GM10266 (cell line): ENCODE results near the gene PATE1.

Experiments
- DNase-seq: peaks from one replicate; pipeline ENCODE4 v3.0.0; 2012; ENCODE audit errors: extremely low spot score
- CTCF ChIP-seq: IDR thresholded peaks from 2 replicates; pipeline ENCODE4 v1.5.1; 2012; ENCODE audit warnings: mild to moderate bottlenecking, low read depth; ENCODE audit not compliant: control insufficient read depth, insufficient read depth; ENCODE audit errors: missing control alignments

The PATE1 gene

DNA sequence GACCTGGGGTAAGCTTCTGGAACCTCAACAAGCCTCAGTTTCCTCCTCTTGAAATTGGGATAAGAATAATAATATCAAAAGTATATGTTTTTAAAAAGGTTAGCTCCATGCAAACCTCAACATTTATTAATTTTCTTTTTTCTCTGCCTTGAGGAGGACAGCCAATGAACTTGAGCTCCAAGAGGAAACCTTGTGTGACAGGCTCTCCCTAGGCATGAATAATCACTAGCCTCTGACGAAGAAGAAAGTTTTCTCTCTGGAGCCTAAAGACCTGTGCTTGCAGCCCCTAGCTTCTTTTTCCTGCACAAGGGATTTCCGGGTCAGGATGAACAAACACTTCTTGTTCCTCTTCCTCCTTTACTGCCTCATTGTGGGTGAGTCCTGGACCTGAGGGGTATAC is 41.7 kb downstream of the PATE1 start, which contains the start of gene PATE3:
Gene PATE3 (plus strand): TSS at position 301 of the 400 bp plus-strand sequence. CDS start 25 bp downstream, at position 326.
- DNase-seq: no peak
- TF ChIP-seq CTCF: no peak

DNA sequence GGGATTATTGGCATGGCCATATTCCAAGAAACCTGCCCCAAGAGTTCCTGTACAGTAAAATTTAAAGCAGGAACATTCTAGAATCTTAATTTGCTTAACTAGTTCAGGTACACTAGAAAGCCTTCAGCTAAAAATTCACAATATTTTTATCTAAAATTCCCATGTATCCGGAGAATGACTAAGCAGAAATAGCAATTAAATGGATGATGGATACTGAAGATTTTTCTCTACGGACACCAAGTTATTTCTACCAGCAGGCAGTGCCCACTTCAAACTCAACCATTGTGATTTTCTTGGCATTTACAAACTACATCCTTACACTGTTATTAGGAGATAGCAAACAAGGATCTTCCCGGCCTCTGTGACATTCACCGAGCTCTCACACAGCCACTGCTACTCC is 44.7 kb downstream of the PATE1 start:
- no peak for DNase-seq
- TF ChIP-seq CTCF: no peak

- no peak for DNase-seq
- TF ChIP-seq CTCF: no peak
These were observed 51.6 kb downstream of the PATE1 start for GRCh38 chr11:125797641-125798040.
